Stimulated activated CD4-positive, alpha-beta T cell treated with anti-CD3 and anti-CD28 coated beads, Interleukin-4, amount 100 ng/mL, for 4 hours (primary cell): Measurements from ENCODE around the gene SH3GL1.

Source experiments
- DNase-seq, 2 experiments: peaks; one replicate each; pipeline ENCODE4 v3.0.0-alpha.2; 2020

SH3GL1 gene

GRCh38 chr19:4342615-4343369 lies 57.6 kb downstream of the SH3GL1 start:
- peak; percentile 78 to 91 for DNase-seq

GRCh38 chr19:4342314-4342614 lies 58.1 kb downstream of the SH3GL1 start:
- no peak for DNase-seq

- DNase-seq, result no peak
Measured at GRCh38 chr19:4338441-4339355, 61.6 kb downstream of the SH3GL1 start, which contains the start of gene STAP2. Gene STAP2 (minus strand): TSS chr19:4338827. CDS start chr19:4338753, 74 bp downstream.

- no peak for DNase-seq
Measured at GRCh38 chr19:4337906-4338440, 62.4 kb downstream of the SH3GL1 start.

GRCh38 chr19:4334929-4335570 lies 65.3 kb downstream of the SH3GL1 start:
- DNase-seq, result no peak

GRCh38 chr19:4329858-4330257 lies 70.5 kb downstream of the SH3GL1 start:
- DNase-seq, result no peak

GRCh38 chr19:4328991-4329681 lies 71.2 kb downstream of the SH3GL1 start:
- DNase-seq, result peak; percentile 58 to 61

- DNase-seq, result peak; percentile 98 to 99
Measured at GRCh38 chr19:4328243-4328990, 71.9 kb downstream of the SH3GL1 start.

GRCh38 chr19:4327877-4328242 lies 72.5 kb downstream of the SH3GL1 start:
- DNase-seq, result no peak

- DNase-seq, result peak; percentile 75 to 79
Measured at GRCh38 chr19:4327252-4327876, 73.0 kb downstream of the SH3GL1 start.

- DNase-seq, result peak in 1 of 2 experiments; percentile 30
Measured at GRCh38 chr19:4326837-4327251, 73.5 kb downstream of the SH3GL1 start.

GRCh38 chr19:4326215-4326836 lies 74.0 kb downstream of the SH3GL1 start:
- DNase-seq, result no peak

- no peak for DNase-seq
Measured at GRCh38 chr19:4324228-4324627, 76.1 kb downstream of the SH3GL1 start.

- no peak for DNase-seq
Measured at GRCh38 chr19:4323692-4324091, 76.7 kb downstream of the SH3GL1 start.

- no peak for DNase-seq
Measured at GRCh38 chr19:4322942-4323665, 77.2 kb downstream of the SH3GL1 start.

GRCh38 chr19:4320419-4320818 lies 79.9 kb downstream of the SH3GL1 start:
- no peak for DNase-seq

- DNase-seq, result no peak
Measured at GRCh38 chr19:4319067-4319718, 81.2 kb downstream of the SH3GL1 start.

- DNase-seq, result no peak
Measured at GRCh38 chr19:4318460-4318859, 81.9 kb downstream of the SH3GL1 start.

- no peak for DNase-seq
Measured at GRCh38 chr19:4316956-4317355, 83.4 kb downstream of the SH3GL1 start.
